Ishikawa (cell line): Measurements from ENCODE around the gene PRRC2A.

ENCODE experiments used
- CEBPB ChIP-seq: IDR thresholded peaks from 2 replicates; pipeline ENCODE4 v1.6.1; 2012
- CREB1 ChIP-seq: IDR thresholded peaks from 2 replicates; pipeline ENCODE4 v1.6.1; 2012; ENCODE audit warnings: low read depth
- EGR1 ChIP-seq: IDR thresholded peaks from 2 replicates; pipeline ENCODE4 v1.6.1; 2012
- EP300 ChIP-seq: IDR thresholded peaks from 2 replicates; pipeline ENCODE4 v1.6.1; 2012; ENCODE audit warnings: borderline replicate concordance
- FOXM1 ChIP-seq: IDR thresholded peaks from 2 replicates; pipeline ENCODE4 v1.6.1; 2012; ENCODE audit warnings: low read depth, borderline replicate concordance
- MAX ChIP-seq: IDR thresholded peaks from 2 replicates; pipeline ENCODE4 v1.6.1; 2012
- NFIC ChIP-seq: IDR thresholded peaks from 2 replicates; pipeline ENCODE4 v1.6.1; 2012
- RAD21 ChIP-seq: IDR thresholded peaks from 2 replicates; pipeline ENCODE4 v1.6.1; 2012; ENCODE audit warnings: low read depth
- REST ChIP-seq: IDR thresholded peaks from 2 replicates; pipeline ENCODE4 v1.6.1; 2012; ENCODE audit warnings: low read depth, mild to moderate bottlenecking
- TAF1 ChIP-seq: IDR thresholded peaks from 2 replicates; pipeline ENCODE4 v1.6.1; 2012; ENCODE audit warnings: low read depth, mild to moderate bottlenecking
- TCF12 ChIP-seq: IDR thresholded peaks from 2 replicates; pipeline ENCODE4 v1.6.1; 2012; ENCODE audit warnings: low read depth
- TEAD4 ChIP-seq: IDR thresholded peaks from 2 replicates; pipeline ENCODE4 v1.6.1; 2012
- USF1 ChIP-seq: IDR thresholded peaks from 2 replicates; pipeline ENCODE4 v1.6.1; 2012
- YY1 ChIP-seq: IDR thresholded peaks from 2 replicates; pipeline ENCODE4 v1.6.1; 2012; ENCODE audit warnings: low read depth
- ZBTB7A ChIP-seq: IDR thresholded peaks from 2 replicates; pipeline ENCODE4 v1.6.1; 2012; ENCODE audit warnings: low read depth

Gene PRRC2A

GRCh38 chr6:31634131-31634530 lies 13.6 kb downstream of the PRRC2A start:
- TF ChIP-seq YY1 (no peak), RAD21 (no peak), ZBTB7A (no peak), EP300 (no peak), REST (no peak), TAF1 (no peak), FOXM1 (no peak), CEBPB (no peak), TEAD4 (no peak), TCF12 (no peak), CREB1 (no peak), MAX (no peak), USF1 (no peak), EGR1 (no peak)

- TF ChIP-seq TAF1 (no peak), RAD21 (no peak), EP300 (no peak), CEBPB (no peak), ZBTB7A (no peak), FOXM1 (no peak), TCF12 (no peak), NFIC (no peak), CREB1 (no peak), TEAD4 (no peak), YY1 (no peak), MAX (no peak)
Observed at GRCh38 chr6:31634969-31635575, 14.6 kb downstream of the PRRC2A start.

- TF ChIP-seq REST = no peak
- TF ChIP-seq CEBPB = no peak
- TF ChIP-seq EGR1 = no peak
- TF ChIP-seq USF1 = no peak
- no peak for TF ChIP-seq TCF12
- TF ChIP-seq RAD21 = no peak
- no peak for TF ChIP-seq TEAD4
- TF ChIP-seq NFIC = no peak
- no peak for TF ChIP-seq EP300
- TF ChIP-seq ZBTB7A = no peak
- TF ChIP-seq CREB1 = no peak
- TF ChIP-seq TAF1 = no peak
- no peak for TF ChIP-seq MAX
- no peak for TF ChIP-seq FOXM1
- no peak for TF ChIP-seq YY1
Observed at GRCh38 chr6:31636698-31637596, 16.4 kb downstream of the PRRC2A start.

GRCh38 chr6:31639043-31639442 lies 18.5 kb downstream of the PRRC2A start:
- TF ChIP-seq RAD21 (no peak), ZBTB7A (no peak), FOXM1 (no peak), TAF1 (no peak), TCF12 (no peak), CREB1 (no peak), NFIC (no peak), REST (no peak), MAX (no peak), EP300 (no peak), EGR1 (no peak), USF1 (no peak), TEAD4 (no peak), YY1 (no peak), CEBPB (no peak)
